ENCODE results near the gene PI4KA.

DNA sequence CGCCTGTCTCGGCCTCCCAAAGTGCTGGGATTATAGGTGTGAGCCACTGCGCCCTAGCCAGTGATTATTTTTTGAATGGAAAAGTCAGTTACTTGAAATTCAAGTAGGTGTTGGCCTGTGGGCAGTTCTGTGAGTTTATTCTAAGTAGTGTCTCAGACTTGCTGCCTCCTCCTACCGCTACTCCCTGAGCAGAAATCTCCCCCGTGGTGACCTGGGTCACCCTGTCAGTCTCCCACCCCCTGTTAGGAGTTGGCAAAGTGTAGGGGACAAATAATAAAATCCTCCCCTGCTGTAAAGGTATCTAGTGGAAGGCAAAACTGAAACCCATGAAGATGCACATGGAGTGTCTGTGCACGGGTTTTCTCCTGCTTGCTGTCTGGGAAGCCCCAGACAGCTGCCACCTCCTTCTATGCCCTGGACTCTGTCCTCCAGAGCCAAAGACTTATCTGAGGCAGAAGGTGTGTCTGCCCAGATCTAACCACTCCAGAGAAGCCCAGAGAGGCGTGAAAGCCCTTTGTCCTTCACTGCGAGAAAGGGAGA lies 26.5 kb upstream of the PI4KA start:
- no peak for TF ChIP-seq ESRRG (CRISPR knock-in tag; IDR thresholded peaks at IDR 0.05)
- TF ChIP-seq ZNF565 (CRISPR knock-in tag; conservative IDR thresholded peaks at IDR 0.05; ENCODE audit: low read depth): no peak
- TF ChIP-seq ZFP3 (CRISPR knock-in tag; IDR thresholded peaks at IDR 0.05): no peak

Data from SK-N-SH treated with all-trans-retinoic acid at 6 μM for 48 hours (cell line).